Hepatocyte (in vitro differentiated cells): ENCODE measurements around the gene RPTOR.

Experiments used
- CTCF ChIP-seq: fragments of 200-600 bp; sonication (generic); IDR thresholded peaks from 2 replicates; pipeline ENCODE4 v1.5.1; 2016; ENCODE audit warnings: antibody characterized with exemption, mild to moderate bottlenecking; ENCODE audit not compliant: poor library complexity
- EZH2 ChIP-seq: fragments of 200-600 bp; sonication (generic); IDR thresholded peaks from 2 replicates; pipeline ENCODE4 v1.6.1; 2016; ENCODE audit warnings: antibody characterized with exemption, mild to moderate bottlenecking, borderline replicate concordance
- EZH2phosphoT487 ChIP-seq: fragments of 200-600 bp; sonication (generic); IDR thresholded peaks from one replicate; pipeline ENCODE4 v1.6.1; 2018; ENCODE audit warnings: antibody characterized with exemption, mild to moderate bottlenecking, low read depth, moderate library complexity; ENCODE audit not compliant: unreplicated experiment, severe bottlenecking

- TF ChIP-seq CTCF: no peak
- no peak for TF ChIP-seq EZH2phosphoT487
- TF ChIP-seq EZH2: no peak
Measured at GRCh38 chr17:80960037-80960796, 415.6 kb downstream of the RPTOR start.
